NCI-H1417 (cell line): ENCODE measurements around the gene DLG5.

Experiments used
- DNase-seq, 3 experiments: peaks; one replicate each; lab custom pipeline; 2025; lab: John Stamatoyannopoulos, UW

Gene DLG5

GRCh38 chr10:77944519-77944918 lies 18.0 kb upstream of the DLG5 start:
- no peak for DNase-seq

DNA sequence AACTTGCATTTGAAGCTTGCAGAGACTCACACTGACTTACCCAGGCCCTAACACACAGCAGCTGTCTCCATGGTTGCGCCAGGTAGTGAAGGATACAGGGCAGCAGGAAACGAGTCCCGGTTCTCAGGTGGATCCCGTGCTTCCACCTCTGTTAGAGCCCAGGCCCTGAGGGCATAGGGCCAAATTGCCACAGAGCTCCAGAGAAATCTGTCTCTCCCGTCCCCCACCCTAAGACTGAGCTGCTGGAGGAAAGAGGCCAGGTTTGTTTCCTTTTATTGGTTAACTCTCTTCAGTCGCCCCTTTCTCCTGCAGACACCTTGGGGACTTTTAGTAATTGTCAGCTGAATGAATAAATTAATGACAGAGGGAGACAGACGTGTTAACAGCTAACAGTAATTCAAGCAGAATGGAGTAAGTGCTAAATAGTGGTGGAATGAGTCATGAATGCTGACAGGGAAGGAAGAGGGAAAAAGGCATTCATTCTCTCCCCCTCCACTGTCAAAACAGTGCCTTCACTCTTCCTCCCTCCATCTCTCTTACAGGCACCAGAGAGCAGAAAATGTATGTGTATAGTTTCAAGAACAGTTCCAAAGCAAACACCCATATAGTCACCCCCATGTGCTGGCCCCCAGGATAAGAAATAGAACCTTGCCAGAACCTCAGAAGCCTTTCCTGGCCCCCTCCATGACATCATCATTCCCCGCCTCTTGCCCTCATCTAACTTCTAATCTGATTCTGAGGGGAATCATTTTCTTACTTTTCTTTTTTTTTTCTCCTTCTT lies 16.8 kb upstream of the DLG5 start:
- DNase-seq, result peak in 2 of 3 experiments; percentile 22 to 59

DNA sequence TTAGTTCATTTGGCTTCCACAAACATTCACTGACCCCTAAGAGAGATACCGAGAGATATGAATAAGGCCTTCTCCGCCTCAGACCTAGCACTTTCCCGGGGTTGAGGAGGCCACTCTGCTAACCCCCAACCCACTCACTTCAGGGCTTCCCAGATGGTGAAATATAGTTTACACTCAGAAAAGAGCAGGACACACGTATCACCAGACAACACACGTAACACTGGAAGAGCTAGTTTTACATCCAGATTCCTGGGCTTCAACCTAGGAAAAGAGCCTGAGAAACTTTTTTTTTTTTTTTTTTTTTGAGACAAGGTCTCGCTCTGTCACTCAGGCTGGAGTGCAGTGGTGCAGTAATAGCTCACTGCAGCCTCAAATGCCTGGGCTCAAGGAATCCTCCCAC lies 15.2 kb upstream of the DLG5 start:
- no peak for DNase-seq

DNA sequence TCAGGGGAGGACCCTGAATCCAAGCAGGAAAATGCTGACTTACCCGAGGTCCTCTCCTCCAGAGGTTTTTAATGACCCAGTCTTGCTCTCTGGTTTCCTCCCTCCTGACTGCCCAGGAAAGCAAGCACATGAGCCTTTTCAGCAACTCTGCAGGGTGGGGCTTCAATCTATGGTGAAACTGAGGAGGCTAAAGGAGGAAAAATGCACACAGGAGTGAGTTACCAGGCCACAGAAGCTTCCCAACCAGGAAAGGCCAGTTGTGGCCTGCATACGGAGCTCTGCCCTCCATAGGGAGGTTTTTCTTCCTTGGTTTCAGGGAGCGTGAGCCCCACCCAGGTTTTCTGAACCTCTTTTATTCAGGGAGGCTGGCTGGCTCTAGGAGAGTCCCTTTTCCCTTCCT lies 14.1 kb upstream of the DLG5 start:
- no peak for DNase-seq

- no peak for DNase-seq
Measured at GRCh38 chr10:77940225-77940624, 13.7 kb upstream of the DLG5 start.

DNA sequence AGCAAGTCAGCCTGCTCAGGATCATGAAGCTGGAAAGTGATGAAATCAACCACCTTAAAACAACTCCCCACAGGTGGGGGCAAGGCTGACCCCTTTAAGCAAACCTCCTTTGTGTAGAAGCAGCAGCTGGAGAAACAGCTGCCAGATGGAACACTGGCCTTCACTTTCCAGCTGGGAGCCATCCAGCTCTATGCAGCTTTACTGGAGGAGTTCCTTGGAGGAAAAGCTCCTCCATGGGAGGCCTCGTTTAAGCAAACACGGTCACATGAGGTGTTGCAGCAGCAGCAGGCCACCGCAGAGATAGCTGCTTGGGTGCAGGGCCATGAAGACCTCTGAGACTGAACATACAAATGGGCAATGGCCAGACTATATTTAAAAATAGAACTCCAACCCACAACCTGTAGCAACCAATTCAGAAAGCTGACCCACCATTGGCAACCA lies 13.0 kb upstream of the DLG5 start:
- peak in 1 of 3 experiments; percentile 28 for DNase-seq

DNA sequence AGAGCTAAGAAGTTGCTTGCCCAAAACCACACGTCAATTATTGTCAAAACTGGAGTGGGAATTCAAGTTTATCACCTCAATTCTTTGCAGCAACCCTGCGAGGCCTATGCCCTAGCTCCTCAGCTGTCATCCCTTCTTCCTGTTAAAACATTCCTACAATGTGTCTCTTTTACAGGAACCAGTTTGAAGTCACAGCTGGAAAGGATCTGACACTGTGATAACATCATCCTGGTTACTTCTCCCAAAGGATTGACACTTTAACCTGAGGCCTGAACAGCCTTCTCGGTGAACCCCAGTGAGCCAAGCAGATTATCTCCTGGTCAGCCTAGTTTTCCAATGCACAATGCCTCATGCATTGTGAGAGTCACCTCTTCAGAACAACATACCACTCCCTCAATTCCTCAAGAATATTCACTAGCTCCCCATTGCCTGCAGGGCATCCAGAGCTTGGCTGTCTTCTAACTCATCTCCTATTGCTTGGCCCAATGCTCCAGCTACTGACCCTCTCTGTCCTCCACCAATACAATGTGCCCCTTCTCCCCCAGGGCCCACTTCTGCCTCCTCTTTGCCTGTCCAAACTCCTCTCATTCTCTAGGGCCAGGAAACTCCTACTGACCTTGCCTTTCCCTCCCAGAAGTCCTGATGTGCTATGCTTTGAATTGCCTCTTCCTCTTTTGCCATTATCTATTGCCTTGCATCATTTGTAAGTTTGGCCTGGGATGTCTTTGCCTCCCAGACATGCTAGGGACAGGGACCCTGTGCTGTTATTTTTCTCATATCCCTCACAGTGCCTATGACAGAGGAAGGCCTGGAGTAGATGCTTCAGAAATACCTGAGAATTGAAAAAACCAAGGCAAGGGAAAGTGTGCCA lies 10.4 kb upstream of the DLG5 start:
- no peak for DNase-seq

GRCh38 chr10:77932016-77932715 lies 5.6 kb upstream of the DLG5 start:
- no peak for DNase-seq

DNA sequence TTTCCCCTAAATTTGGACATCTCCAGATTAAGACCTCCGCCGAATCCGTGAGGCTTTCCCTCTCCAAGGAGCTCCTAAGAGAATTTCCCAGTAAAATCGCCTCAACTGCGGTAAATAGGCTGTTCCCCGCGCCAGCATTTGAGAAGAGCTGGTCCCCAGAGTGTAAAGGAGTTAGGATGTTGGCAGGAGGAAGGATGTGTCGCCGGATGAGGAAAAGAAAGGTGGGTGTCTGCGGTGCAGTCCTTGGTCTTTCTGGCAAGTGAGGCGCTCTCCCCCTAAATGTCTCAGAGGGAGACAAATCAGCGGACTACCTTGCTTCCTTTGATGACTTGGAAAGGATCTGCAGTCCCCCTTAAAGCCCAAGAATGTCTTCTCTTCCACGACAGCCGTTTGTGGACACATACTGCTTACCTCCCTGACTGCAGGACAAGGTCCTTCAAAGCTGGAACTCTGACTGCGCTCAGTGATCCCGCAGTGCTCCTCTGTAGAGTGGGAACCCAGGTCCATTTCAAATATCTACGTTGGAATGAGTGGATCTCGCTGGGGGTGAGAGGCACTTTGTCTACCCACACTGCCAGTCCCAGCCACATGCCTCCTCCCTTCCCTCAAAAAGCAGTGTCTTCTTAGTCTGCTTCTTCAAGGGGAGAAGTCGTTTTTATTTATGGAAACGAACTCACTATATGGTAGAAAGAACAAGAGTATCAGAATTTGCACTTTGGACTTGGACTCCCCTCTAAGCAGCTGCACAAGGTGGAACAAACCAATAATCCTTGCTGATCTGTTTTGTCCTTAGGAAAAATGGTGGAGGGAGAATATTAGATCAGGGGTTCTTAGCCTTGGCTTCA lies 1.1 kb upstream of the DLG5 start:
- DNase-seq, result peak in 2 of 3 experiments; percentile 31 to 57

- DNase-seq, result peak; percentile 17 to 63 (median 59)
Measured at GRCh38 chr10:77925795-77926565, 575 bp downstream of the DLG5 start.

GRCh38 chr10:77925410-77925794 lies 1.2 kb downstream of the DLG5 start:
- DNase-seq, result peak in 2 of 3 experiments; percentile 28 to 48

DNA sequence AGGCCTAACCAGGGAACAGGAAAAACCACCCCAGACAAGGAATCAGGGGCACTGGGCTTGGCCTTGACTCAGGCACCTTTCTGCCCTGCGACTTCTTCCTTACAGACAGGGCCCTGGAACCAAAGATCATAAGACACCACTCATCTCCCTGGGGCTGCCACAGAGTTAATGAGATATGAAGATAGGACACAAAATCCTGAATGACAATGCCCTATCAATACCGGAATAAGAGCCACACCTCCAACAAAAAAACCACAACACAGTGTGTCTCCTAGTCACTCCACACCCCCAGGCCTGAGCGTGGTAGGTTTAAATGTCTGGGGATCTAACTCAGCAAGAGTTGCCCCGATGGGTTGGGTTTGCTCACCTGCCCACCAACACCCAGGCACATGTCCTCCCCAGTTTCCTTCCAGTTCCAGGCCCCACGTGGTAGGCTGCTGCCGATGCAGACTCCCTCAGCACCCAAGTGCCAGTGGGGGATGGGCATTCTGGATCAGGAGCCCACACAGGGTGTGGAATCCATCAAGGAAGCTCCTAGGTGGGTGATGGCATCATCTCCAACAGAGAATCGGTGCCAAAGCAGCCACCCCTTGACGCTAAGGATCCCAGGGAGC lies 3.9 kb downstream of the DLG5 start:
- no peak for DNase-seq

DNA sequence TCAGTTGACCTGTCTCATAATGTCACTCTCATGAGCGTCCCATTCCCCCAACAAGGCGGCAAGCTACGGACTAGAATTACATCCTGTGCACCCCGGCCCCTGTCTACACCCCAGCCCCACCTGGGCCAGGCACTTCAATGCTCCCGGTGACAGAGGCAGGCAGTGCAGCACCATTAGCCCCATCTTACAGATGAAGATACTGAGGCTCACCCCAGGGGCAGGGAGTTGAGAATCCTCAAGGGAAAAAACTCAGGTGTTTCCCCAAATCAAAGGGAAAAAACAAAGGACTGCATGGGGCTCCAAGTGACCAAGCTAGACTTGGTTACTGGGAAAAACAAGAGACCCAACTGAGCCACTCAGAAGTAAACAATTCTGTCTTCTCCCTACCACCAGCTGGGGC lies 4.5 kb downstream of the DLG5 start:
- DNase-seq, result no peak

DNA sequence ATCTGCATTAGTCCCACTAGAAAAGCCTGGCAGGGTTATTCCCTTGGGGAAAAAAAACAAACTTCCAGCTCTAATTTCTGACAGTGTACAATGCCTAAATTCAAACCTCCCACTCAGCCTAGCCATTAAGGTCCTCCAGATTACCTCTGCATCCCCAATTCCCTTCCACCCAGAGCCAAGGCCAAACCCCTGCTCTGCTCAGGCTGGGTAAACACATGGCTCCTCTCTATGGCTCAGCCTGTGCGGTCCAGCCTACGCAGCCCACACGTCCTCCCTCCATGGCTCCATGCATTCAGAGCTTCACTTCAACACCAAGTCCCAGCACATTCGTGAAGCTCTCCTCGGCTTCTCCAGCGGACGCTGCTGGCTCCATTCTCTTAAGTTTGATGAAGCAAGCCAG lies 5.2 kb downstream of the DLG5 start:
- DNase-seq, result no peak

DNA sequence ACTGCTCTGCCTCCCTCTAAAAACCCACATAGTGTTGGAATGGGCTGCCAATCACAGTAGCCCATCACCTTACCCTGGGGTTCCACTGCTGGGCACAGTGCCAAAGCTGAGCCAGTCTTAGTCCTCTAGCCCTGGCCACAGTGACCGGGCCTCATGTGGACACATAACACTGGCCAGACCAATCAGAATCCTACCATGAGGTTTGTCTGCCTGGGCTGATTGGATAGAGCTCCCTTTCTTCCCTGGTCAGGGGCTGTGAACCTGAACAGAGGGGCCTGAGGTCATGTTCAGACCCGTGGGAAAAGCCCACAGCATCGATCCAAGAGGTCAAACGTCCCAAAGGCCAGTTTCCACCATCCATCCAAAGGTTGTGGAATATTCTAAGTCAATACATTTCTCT lies 6.1 kb downstream of the DLG5 start:
- no peak for DNase-seq

- DNase-seq, result no peak
Measured at GRCh38 chr10:77919713-77920108, 6.8 kb downstream of the DLG5 start.

GRCh38 chr10:77915319-77916105 lies 11.0 kb downstream of the DLG5 start:
- DNase-seq, result no peak

DNA sequence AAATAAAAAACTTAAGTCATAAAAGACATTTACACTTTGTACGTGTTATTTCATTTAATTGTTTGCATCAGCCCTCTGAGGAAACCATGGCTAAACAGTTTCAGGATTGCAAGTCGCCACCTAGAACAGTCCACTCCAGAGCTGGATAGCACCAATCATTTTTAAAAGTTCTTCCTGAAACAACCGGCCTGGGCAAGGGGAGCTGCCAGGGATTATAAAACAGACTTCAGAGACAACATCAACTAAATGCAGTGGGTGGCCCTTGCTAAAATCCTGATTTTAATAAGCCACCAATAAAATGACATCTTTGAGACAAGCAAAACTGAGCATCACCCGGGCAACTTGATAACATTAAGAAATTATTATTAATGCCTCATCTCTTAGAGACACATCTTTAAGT lies 13.5 kb downstream of the DLG5 start:
- DNase-seq, result no peak

GRCh38 chr10:77912576-77912975 lies 14.0 kb downstream of the DLG5 start:
- peak in 1 of 3 experiments; percentile 38 for DNase-seq
